ENCODE measurements around the gene GLRX.

The GLRX gene

DNA sequence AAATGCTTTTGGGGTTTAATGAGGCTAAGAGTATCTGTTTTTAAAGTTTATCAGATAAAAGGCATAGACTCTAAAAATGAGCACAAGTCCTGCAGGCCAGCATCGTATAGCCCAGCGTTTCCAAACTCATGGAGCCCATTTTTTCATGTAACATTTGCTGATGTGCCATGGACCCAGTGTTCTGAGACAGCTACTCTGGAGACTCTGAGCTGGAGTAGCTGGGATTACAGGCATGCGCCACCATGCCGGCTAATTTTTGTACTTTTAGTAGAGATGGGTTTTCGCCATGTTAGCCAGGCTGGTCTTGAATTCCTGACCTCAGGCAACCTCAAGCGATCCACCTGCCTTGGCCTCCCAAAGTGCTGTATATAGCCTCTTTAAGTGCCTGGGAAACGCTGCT lies 15.8 kb downstream of the GLRX start:
- DNase-seq, result no peak

DNA sequence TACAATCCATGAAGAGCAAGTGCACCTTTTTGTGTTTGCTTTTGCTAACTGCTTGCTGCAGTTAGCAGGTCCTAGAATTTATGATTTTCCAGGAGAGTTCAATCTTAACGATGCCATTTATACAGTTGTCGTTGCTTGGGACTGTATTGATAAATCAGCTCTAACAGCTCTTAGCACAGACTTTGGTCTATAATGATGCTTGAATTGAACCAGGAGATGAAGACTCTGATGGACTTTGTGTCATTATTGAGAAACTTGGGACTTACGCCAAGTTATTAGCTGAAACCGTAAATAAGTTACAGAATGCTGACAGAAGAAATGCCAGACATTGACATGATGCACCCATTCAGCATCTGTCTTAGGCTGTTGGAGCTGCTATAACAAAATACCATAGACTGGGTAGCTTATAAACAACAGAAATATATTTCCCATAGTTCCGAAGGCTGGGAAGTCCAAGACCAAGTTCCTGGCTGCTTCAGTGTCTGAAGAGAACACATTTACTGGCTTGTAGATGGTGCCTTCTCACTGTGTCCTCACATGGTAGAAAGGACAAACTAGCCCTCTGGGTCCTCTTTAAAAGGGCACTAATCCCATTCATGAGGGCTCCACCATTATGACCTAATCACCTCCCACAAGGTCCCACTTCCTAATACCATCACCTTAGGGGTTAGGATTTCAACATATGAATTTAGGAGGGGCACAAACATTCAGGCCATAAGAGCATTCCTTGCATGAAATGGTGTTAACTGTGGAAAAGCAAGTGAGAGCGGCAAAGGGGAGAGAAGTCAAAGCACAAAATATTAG lies 17.6 kb downstream of the GLRX start:
- no peak for DNase-seq

DNA sequence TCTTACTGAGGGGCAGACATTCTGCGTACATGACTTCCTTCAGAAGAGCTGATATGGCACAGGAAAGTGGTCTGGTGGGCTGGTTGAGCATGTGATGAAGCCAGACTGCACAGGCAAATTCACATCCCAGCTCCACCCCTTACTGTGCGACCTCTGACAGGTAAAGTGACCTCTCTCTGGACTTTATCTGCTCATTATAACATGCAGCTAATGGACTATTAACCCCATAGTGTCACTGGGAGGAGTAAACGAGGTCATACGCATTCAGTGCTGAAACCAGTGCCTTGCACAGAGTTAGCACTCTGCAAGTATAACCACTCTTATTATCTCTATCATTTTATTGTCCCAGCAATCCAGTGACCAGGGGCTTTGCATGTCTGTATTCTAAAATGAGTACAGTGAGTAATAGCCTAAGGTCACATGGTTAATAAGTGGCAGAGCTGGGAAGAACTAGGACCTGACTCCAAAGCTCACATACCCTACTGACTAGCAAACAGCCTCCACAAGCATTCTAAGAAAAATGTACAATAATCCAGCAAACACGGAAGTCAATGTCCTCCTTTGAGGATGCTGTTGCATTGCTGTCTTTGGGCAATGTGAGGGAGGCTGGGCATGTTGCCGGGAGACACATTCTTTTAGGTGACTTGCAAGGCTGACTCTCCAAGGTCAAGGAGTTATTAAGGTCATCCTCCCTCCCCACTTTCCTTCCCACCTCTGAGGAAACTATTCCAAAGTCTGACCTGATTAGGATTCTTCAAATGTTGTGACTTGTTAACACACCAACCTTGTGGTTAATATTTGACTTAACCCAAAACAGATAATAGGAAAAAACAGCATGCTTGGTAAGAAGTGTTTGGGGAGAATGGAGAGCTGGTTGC lies 19.0 kb downstream of the GLRX start:
- no peak for DNase-seq

DNA sequence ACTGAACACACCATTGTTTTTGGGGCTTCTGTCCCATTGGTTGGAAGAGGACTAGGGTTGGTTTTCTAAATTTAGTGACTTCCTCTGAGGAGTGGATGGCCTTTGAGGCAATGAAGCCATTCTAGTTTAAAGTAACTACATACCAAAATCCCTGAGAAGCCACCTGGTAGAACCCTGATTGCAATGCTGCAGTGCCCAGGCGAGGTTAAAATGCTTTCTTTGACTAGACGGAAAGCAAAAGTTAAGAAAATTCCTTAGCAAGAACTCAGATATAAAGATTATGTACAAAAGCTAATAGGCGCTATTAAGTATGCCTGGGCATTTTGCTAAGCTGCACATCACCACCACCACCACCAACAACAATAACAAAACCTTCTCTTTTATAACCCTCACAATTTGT lies 20.6 kb downstream of the GLRX start:
- no peak for DNase-seq

DNA sequence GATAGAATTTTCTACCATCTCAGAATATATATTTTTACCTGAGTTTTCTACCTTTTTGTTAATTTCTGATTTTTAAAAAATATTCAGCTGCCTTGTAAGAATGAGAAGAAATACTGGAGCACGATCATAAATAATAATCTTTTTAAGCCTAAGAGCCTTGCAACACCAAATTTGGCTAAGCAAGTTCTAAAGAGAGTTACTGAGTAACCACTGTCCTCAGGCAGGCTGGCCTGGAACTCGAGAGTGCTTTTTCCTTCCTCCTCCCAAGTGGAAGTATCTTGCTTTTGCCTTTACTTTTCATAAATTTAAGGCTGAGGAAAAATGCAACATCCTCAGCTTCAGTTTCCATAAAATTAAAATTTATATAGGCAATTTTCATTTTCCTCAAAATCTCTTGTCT lies 21.0 kb downstream of the GLRX start:
- no peak for DNase-seq

DNA sequence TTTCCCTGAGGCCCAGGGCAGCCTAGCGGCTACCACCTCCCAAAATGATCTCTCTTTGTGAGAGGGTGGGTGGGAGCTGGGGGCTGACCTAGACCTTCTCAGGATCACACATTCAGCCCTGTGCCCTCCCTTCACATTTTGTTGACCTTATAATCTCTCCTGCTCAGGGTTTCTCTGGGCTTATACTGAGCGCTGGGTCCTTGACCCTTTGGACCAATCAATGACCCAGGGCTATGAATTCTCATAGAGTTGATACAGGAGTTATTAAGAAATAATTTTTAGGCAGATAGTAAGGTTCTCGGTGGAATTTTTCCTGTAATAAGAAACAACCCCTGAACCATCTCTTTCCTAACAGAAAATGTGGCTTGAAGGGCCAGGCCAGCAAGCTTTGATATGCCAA lies 22.0 kb downstream of the GLRX start:
- DNase-seq, result no peak

DNA sequence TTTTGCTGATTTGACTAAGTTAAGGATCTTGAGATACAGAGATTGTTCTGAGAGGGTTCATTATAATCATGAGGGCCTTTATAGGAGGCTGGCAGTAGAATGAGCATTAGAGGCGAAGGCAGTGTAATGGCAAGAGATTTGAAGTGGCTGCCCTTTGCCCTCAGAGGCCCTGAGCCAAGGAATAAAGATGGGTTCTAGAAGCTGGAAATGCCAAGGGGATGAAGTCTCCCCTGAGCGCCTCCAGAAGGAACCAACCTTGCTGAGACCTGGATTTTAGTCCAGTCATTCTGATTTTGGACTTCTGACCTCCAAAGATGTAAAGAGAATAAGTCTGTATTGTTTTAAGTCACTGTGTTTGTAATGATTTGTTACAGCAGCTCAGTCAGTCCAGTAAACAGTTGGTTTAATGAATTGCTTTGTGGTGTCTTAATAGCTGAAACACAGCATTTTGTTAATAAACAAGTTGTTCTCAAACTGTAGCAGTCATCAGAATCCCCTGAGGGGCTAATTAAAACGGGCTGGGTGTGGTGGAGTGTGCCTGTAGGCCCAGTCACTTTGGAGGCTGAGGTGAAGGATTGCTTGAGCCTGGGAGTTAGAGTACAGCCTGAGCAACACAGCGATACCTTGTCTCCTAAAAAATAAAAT lies 23.2 kb downstream of the GLRX start:
- DNase-seq, result no peak

DNA sequence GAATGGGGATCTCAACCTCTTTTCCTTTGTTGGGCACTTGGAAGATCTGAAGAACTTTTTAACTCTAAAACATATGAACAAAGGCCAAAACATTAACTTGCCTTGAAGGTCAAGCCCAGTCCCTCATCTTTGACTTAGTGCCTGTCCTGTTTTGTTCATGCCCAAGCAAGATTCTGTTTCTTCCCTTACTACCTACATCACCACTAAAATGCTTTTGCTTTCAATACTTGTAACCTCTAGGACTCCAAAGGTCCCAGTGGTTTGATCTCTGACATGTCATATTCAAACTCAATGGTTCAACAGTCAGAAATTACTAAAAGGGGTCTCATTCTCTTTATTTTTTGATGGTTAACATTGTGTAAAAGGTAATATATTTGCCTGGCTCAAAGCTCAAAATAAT lies 24.0 kb downstream of the GLRX start:
- DNase-seq, result no peak

DNA sequence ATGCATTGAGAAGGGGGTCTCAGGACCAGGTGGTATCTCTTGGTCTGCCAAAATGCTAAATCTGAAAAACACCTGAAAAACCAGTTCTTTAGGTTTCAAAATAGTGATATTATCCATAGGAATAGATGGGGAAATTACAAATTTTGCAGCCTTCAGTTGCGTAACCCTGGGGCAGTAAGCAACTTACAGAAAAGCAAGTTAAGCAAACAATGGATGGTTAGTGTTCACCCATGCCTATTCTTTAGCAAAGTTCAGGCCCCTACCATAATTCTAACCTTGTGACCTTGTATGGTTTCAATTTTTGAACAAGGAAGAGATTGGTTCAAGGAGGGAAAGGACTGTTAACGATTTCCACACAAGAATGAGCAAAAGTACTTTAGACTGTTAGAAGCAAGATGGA lies 24.5 kb downstream of the GLRX start:
- no peak for DNase-seq

DNA sequence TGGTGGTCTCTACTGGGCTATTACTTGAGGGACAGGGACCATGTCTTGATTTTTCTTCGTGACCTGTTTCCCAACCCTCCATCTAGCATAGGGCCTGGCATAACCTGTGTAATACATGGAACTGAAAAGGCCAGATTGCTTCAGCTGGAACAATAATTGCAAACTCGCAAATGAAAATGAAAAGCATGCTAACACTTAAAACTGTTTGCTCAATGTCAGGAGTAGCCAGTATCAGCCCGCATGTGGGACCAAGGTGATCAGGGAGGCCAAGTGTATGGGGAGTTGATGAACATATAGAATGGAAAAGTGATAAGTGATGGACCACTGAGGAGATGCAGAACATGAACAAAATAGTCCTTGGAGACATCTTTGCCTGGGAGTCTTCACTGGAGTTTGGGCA lies 25.2 kb downstream of the GLRX start:
- DNase-seq, result no peak

DNA sequence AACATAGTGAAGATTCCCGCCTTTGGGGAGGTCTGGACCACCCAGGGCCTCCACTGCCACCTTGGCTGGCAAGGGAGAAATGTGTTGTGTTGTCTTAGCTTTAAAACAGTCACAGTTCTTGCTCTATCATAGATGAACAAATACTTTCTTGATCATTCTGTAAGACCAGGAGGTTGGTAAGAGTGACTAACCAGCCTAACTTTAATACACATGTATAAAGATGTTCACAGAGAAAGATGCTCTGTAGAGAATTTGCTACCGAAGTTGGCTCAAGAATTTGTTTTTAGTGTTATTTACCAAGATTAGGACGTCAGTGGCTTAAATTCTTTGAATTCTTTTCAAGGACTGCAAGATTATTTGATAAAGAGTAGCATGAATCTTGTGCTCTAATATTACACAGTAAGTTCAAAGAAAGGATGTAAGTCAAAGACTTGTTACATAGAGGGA lies 28.4 kb downstream of the GLRX start:
- no peak for DNase-seq

DNA sequence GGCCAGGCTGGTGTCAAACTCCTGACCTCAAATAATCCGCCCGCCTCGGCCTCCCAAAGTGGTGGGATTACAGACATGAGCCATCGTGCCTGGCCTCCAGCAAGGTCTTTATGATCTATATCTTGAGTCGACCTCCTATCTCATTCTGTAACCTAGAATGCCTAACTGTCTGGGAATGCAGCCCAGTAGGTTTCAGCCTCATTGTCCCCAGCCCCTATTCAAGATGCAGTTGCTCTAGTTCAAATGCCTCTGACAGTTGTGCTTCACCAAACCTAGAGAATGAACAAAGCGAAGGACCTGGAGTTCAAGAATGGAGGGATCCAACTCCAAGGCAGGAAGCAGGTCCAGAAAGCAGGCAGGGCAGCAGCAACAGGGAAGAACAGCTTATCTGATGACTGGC lies 30.8 kb downstream of the GLRX start:
- DNase-seq, result no peak

DNA sequence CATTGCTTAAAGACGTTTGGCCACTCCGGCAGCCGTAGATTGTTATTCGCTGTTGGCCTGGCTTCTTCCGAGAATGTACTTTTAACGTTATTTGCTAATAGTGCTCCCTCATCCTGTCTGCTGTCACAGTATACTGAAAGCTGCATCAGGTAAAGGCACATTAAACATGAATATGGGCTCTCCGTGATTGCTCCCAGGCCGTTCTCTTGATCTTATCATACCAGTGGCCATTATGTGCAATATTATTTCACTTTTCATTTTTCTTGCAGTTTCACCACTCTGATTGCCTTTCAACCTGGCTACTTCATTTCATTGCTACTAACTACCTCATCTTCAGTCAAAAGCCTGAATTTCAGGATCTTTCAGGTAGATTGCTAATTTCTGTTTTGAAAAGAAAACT lies 34.0 kb downstream of the GLRX start:
- DNase-seq, result no peak

DNA sequence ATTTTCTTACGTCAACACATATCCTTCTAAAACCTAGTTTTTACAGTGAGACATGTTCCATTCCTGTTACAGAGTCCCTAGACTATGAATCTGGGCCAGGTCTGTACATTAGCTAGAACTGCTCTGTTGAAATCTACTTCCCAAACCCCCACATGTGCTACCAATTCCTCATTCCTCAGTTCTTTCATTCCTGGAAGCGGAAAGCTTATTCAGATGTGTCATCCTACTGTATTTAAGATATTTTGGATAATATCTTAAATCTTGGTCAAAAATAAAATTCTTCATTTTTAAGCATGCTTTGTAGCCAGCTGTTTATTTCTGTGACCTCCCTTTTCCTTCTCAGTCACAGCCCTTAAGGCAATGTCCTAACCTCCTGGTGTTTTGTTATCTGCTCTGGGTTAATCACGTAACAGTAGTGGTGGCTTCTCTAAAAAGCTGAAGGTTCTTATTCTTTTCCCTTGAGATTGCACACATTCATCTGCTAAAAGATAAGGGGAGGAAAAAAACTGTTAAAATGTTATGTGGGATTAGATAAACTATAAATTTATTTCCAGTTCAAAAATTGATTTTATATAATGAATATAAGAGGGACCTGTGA lies 35.6 kb downstream of the GLRX start:
- no peak for DNase-seq

DNA sequence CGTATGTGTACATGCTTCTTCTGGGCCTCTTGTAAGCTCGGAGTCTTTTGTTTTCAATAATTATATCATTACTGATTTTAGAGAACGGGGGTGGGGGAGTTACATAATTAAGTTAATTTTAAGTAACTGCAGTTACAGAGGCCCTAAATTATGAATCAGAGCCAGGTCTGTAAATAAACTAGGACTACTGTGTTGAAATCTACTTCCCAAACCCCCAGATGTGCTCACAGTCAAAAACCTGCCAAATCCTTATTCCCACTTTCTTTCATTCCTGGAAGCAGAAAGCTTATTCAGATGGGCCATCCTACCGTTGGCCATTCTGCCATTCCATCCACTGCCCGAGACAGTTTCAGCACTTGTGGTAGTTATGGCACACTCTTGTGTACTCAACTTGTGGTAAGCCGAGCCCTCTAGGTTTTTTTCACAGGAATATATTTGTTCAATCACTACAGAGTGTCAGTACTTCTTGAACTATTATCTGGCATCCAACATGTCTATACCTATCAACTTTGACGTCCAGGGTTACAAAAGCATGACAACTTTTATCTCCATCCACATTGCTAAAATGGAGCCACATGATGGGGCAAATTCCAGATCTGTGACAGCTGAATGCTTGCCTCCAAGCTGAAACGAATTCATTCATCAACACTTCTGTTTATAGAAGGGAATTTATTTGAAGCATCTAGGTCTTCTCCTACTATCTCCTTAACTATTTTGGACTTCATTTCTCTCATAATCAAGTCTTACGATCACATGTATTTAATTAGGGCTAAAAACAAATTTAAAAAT lies 37.8 kb downstream of the GLRX start:
- no peak for DNase-seq

DNA sequence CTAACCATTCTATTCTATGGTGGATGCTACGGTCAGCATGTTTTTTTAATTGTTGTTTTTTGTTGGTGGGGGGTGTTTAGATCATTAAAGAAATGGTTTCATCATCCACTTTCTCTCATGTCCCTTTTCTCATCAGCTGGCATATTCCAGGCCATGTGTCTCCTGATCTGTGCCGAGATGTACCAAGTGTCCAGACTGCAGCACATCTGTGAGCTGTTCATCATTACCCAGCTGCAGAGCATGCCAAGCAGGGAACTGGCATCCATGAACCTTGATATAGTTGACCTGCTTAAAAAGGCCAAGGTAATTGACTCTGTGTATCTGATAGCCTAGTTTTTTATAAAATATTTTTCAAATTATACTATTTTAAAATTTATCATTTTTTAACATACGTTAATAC lies 38.9 kb downstream of the GLRX start:
- no peak for DNase-seq

DNA sequence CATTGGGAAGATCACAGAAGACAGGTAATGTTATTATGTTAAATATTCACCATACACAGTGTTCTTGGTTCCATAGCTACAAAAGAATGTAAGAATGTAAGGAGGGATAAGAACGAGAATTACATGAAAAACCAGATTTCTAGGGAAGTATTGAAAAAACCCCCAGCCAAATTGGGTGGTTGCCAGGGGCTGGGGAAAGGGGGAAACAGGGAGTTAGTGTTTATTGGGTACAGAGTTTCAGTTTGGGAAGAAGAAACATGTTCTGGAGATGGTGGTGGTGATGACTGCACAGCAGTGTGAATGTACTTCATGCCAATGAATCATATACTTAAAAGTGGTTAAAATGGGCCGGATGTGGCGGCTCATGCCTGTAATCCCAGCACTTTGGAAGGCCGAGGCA lies 40.3 kb downstream of the GLRX start:
- no peak for DNase-seq

DNA sequence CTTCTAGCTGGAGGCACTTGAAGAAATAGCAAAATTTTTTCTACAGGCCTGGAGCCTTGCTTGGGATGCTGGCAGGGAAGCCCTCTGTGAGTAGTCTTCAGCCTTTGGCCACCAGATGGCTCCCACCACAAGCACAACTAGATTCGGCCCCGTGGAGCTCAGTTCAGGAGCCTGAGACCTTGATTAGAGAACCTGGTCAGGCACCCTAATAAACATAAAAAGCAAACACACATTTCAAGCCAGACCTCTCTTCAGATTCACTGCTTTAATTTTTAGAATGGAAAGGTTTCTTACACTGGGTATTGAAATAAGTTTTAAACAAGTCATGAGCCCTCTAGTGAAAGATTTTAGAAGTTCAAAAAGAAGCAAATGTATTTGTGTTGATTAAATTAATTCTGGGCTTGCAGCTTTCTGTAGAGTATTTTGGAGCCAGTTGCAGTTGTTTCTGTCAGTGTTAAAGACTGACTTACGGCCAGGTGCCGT lies 41.4 kb downstream of the GLRX start:
- no peak for DNase-seq

DNA sequence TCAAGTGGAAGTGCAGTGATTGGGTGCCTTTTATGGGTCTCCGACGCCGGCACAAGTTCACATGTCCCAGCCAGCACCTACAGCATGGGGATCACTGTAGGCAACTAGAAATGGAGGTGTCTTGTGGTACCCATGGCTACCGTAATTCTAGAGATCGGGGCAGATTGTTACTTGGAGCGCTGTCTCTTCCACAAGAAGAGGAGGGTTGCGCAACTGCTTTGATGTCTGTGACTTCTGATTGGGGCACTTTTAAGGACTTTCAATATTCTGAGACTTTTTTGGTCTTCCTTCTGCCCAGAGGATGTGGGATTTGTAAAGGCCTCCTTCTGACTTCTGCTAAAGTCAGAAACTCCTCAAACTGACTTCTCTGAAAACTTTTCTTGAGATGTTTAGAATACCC lies 41.9 kb downstream of the GLRX start:
- no peak for DNase-seq

DNA sequence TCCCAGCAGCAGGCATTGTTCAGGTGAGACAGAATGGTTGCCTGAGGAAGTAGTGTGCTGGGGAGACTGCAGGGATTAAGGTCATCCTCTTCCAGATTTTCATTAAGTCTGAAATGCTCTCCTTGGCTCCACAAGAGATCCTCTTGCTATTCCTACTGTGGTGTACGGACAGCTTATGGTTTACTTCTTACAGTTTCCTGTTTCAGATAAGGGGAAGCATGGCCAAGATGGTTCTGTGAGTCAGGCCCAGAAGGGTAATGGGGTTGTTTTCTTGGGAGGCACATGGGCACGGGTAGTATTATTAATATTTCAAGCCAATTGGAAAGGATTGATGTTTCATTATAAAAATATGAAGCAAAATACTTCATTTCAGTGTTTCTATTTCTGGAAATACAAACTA lies 42.9 kb downstream of the GLRX start:
- DNase-seq, result no peak

DNA sequence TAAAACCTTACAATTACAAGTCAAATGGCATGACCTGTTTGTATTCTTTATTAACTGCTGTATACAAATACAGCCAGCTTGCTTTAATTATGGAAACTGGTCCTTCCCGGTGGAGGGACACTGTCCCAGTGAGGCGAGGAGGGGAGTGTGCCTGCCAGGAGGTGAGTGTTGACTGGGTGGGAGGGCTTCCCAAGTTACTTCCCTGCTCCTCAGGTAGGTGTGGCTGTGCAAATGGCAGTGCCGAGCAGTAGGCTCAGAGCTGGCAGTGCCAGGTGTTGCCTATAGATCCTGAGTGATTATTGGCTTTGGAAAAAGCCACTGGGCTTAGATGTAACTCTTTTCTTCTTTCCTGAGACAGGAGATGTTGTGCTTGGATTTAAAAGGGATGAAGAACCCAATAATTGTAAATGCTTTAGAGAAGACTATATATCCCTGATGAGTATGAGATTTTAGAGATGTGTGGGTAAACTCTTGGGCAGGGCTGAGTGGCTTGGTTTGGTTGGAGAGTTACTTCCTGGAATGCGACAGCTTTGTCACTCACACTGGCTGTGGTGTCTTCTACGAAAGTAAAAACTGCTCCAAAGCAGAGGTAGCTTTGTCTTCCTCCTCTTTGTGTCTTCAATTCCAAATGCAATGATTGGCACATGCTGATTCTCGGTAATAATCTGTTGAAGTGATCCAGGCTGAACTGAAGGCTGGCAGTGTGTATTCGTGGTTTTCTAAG lies 43.7 kb downstream of the GLRX start:
- DNase-seq, result no peak

DNA sequence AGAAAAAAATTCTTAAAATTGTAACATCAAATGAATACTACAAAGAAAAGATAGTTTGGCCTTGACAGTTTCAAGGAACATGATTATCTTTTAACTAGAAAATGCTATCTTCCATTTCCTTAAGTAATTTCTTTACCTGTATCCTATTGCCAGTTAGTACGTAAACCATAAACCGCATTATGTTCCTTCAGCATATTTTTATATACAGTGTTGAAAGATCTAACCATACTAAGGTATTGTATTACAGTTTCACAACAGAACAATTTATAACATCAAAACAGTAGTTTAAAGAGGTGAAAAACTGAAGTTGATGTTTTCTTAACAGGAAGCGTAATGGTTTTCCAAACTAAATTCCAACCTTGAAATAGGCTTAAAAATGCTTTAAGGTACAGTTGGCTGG lies 45.1 kb downstream of the GLRX start:
- no peak for DNase-seq

All from cortex of kidney (tissue), 1 donor.